HG02588 (cell line): ENCODE measurements around the gene RNF41.
"Not testable (repeated sequence)": the region's sequence is repeated elsewhere in the genome, so short reads cannot be mapped to it uniquely, and the experiment has no call there.

ENCODE experiments used
- ATAC-seq: cut with Tn5 transposase; IDR thresholded peaks from one replicate; pipeline ENCODE4 v1.9.1; 2021; ENCODE audit warnings: mild to moderate bottlenecking, moderate library complexity; ENCODE audit not compliant: unreplicated experiment

Gene RNF41

GRCh38 chr12:56172839-56173238 is 48.9 kb downstream of the RNF41 start:
- ATAC-seq: no peak

- ATAC-seq: no peak
Observed at GRCh38 chr12:56169229-56169759, 52.4 kb downstream of the RNF41 start.

DNA sequence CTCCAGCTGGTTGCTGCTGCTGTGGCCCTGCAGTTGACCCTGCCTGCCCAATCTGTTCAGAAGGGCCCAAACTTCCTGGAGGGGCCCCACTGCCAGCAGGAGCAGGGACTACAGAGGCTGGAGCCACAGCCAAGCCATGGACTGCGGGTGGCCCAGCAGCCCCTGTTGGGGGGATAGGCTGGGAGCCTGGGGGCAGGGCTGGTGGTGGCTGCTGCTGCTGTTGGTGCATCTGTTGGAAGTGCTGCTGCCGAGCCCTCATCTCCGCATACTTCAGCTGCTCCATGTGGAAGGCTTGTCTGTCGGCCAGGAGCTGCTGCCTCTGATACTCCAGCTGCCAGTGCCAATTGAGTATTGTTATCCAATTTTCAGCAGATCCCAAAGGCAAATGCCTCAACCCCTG is 56.4 kb downstream of the RNF41 start:
- ATAC-seq: no peak

GRCh38 chr12:56164345-56164729 is 57.4 kb downstream of the RNF41 start:
- no peak for ATAC-seq

DNA sequence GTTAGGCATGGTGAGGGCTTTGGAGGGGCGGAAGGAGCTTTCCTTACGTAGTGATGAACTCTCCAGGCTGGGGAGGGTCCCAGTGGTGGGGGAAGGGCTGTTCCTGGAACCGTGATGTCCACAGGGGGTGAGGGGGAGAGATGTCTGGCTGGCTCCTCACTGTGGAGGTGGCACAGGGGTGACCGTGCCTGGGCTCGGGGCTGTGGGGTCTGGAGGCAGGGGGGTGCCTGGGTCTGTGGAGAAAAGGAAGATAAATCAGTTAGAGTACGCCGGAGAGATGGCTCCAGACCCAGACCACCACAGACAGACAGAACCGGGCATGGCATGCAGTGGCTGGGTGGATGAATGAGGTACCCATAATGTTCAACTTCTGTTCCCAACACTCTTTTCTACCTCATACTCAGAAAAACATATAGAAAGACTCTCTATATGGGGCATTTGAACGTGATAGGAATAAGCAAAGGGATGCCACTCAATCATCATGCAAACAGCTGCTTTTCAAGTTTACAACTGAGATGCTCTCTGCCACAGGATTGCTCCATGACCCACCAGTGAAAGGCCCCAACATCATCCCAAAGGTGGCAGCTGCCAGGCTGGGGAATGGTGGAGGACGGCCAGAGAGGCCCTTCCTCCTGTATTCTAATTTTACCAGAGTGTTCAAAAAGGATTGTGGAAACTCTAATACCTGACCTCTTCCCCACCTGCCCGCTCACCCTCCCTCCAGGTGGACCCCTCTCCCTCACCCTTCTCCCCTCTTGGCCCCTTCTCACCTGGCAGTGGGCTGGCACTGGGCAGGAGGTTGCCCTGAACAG is 58.0 kb downstream of the RNF41 start:
- ATAC-seq: no peak

GRCh38 chr12:56162468-56163290 is 59.0 kb downstream of the RNF41 start:
- ATAC-seq: no peak

DNA sequence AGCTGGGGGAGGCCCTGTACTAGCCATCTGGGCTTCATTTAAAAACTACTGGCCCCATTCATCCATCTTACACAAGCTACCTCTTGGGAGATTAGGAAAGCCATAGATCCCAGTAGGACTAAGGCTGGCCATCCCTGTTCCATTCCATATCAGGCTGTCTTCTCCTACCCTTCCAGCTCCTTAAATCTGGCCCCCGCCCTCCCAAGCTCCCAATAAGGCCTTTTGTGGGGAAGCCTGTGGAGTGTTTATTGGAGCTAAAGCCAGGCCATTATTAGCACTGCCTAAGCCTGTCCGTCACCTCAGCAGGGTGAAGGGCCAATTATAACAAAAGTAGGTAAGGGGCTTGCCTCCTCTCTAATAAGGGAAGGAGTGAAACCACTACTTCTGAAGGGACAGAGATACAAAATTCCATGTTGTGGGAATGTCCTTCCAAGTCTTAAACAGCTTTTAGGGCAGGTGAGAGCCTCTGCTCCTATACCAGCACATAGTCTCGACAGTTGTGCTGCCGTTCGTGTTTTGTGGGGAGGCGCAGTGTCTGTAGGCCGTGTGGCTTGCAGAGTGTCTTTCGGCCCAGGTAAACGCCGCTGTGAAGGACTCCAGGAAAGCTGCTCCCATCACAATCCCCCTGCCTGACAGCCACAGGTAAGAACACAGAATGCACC is 59.9 kb downstream of the RNF41 start:
- ATAC-seq: no peak

DNA sequence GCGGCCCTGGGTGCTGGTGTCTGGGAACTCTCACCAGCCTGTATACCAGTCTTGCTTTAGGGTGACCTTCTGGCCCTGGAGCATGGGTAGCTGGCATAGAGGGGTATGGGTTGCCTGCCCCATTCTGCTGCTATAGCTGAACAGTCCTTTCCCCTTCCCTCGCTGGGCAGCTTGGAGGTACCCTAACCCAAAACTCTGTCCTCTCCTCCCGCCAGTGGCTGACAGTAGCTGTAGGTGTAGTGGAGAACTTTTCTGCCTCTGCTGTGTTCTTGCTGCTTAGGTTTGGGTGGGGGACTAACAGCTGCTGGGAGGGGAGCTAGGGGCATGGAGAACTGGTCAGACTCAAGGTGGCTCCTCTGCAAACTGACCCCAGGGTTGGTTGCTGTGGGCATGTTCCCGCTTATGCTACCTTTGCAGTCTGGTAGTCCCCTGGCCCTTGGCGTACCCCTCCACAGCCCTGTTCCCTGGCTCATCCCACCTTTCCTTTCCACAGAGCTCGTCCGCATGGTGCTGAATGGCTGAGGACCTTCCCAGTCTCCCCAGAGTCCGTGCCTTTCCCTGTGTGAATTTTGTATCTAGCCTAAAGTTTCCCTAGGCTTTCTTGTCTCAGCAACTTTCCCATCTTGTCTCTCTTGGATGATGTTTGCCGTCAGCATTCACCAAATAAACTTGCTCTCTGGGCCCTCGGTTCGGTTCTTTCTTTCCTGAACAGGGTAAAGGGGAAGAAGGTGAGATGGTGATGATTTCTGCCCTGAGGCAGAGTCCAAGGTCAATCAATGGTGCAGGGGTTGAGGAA is 60.6 kb downstream of the RNF41 start:
- no peak for ATAC-seq

- ATAC-seq: no peak
Observed at GRCh38 chr12:56160193-56160763, 61.4 kb downstream of the RNF41 start.

DNA sequence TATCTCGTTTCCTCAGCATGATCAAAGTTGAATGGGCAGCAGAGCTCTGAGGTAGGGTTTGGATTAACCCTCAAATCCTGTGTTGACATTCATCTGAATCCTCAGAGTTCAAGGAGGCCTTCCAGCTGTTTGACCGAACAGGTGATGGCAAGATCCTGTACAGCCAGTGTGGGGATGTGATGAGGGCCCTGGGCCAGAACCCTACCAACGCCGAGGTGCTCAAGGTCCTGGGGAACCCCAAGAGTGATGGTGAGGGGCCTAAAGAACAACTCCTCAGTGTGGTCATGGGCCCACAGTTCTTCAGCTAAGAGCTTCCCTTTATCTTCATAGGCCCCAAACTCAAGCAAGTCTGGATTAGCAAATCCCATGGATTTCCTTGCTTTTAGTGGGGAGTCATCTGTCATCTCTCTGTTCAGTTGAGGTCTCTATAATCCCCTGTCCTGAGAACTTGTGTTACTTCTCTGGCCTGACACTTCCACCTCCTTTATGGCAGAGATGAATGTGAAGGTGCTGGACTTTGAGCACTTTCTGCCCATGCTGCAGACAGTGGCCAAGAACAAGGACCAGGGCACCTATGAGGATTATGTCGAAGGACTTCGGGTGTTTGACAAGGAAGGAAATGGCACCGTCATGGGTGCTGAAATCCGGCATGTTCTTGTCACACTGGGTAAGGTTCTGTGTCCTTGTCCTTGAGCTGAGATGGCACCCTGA is 62.1 kb downstream of the RNF41 start:
- ATAC-seq: no peak

GRCh38 chr12:56158926-56159461 is 62.7 kb downstream of the RNF41 start:
- ATAC-seq: no peak

DNA sequence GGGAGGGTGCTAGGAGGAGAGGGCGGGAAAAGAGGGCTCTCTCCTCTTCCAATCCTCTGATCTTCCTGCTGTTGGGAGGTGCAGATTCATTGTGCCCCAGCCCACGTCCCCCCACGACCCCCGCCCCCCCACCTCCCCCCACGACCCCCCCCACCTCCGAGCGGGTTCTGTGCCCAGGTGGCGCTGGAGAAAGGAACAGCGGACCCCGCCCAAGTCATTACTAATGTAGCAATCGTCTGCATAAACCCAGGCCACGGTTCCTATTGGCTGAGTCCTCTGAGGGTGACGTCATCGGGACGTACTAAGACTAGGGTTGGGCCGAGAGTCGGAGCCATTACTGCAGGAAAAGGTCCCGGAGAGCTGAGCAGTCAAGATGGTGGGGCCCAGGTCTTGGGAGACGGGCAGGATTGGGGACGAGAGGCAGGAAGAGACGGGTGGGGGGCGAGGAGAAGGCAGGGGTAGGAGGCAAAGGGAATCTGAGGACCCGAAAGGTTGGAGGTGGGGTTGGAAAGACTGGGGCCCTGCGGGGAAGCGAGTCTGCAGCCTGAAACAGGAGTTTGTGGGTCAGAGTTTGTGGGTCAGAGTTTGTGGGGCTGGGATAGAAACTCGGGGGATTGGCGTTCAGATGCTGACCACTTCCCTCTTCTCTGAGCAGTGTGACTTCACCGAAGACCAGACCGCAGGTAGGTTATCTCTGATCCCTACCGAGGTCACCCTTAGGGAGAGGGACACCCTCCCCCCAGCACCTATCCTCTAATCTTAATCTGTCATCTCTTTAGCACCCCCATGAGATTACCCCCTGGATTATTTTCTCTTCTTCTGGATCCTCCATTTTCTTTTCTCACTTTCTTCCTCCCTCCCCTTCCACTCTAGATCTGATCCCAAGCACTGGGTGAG is 63.4 kb downstream of the RNF41 start, which contains the start of gene MYL6:
MYL6 (plus strand) TSS at position 331 of the 897 bp plus-strand sequence; CDS start at position 374, 43 bp downstream.
- ATAC-seq: peak; percentile 83

DNA sequence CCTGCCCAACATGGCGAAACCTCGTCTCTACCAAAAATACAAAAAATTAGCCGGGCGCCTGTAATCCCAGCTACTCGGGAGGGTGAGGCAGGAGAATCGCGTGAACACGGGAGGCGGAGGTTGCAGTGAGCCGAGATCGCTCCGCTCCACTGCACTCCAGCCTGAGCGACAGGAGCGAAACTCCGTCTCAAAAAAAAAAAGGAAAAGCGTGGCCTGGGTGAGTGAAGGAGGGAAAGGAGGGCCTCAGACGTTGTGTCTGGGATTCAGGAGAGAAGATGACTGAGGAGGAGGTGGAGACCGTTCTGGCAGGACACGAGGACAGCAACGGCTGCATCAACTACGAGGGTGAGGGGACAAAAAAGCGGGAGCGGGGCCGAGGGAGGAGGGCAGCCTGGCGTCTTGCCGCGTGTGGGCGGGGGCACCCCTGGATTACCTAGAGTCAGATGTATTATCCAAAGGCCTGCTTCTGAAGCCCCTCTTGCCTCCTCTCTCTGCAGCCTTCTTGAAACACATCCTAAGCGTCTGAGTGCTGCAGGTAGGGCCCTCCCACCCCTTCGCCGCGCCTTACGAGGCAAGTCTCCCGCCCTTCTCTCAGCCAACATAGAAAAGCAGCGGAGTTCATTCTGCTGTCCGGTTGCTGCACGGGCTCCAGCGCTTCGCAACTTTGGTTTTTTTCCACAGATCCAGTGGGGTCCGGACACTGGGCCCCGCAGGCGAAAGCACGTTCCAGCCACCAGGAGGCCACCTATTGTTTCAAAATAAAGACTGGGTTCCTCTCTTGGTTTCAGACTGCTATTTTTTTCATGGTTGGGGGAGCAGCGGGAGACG is 64.3 kb downstream of the RNF41 start:
- ATAC-seq: peak; percentile 25

DNA sequence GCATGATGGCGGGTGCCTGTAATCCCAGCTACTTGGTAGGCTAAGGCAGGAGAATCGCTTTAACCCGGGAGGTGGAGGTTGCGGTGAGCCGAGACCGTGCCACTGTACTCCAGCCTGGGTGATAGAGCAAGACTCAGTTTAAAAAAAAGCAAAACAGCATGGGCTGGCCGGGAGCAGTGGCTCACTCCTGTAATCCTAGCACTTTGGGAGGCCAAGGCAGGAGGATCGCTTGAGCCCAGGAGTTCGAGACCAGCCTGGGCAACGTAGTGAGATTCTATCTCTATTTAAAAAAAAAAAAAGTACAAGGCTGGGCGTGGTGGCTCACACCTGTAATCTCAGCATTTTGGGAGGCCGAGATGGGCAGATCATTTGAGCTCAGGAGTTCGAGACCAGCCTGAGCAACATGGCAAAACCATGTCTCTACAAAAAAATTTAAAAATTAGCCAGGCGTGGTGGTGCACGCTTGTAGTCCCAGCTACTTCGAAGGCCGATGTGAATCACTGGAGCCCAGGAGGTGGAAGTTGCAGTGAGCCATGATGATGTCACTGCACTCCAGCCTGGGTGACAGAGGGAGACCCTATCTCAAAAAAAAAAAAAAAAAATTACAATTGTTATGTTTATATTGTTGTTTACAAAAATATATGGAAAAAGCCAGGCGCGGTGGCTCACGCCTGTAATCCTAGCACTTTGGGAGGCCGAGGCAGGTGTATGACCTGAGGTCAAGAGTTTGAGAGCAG is 65.1 kb downstream of the RNF41 start:
- ATAC-seq: not testable (repeated sequence)

- ATAC-seq: no peak
Observed at GRCh38 chr12:56155256-56155845, 66.4 kb downstream of the RNF41 start.

GRCh38 chr12:56154818-56155217 is 66.9 kb downstream of the RNF41 start:
- no peak for ATAC-seq
